ENCODE data around the gene CRYGA. TPM values are rescaled to one million over a fixed set of nuclear protein-coding genes. Genes with fewer than 3 reads are reported as not detected.
"Not testable (repeated sequence)": the region's sequence is repeated elsewhere in the genome, so short reads cannot be mapped to it uniquely, and the experiment has no call there.

The CRYGA gene
- total and polyA plus RNA-seq, 2 donors (not counting 1 experiment from before 2014, with no cell fraction given): not detected

DNA sequence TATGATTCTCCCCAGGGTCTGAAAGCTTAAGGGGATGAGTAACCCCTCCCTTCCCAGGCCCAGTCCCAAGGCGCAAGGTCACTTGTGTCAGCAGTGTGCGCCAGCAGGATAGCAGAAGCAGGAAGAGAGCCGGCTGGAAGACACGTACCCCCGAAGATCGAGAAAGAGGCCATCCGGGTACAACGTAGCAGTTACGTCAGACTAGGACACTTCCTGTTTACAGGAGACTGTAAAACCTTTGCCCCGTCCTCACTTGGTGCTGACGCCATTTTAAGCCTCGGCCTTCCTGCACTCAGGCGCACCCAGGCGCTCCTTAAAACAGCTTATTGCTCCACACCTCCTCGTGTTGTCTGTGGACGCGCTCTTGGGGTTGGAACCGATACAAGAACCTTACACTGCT, 23.9 kb downstream of the CRYGA start:
- 92% methylated on average over 18 of the region's 18 CpGs for WGBS (ENCODE audit: insufficient coverage)

GRCh38 chr2:208138334-208138733, 25.1 kb downstream of the CRYGA start:
- H3K9ac ChIP-seq (ENCODE audit: low read length); H3K9me3 Mint-ChIP-seq (ENCODE audit: insufficient read depth); H3K4me3 Mint-ChIP-seq; H2AFZ ChIP-seq (ENCODE audit: insufficient read depth, low read depth, low read length, poor library complexity, severe bottlenecking); H3K4me1 ChIP-seq (ENCODE audit: control insufficient read depth in 2 of 2, insufficient read depth in 2 of 2, low read length in 2 of 2); ATAC-seq (ENCODE audit: low read depth); H3K27me3 Mint-ChIP-seq; H3K36me3 ChIP-seq (replicated peaks in 1 of 2; ENCODE audit: control extremely low read depth in 1 of 2, control insufficient read depth in 1 of 2, extremely low read depth in 1 of 2, insufficient read depth in 2 of 2, low read length in 1 of 2); POLR2A ChIA-PET; H3K4me2 ChIP-seq (replicated peaks; ENCODE audit: low read depth, low read length, poor library complexity, severe bottlenecking); H3K79me2 ChIP-seq (ENCODE audit: control insufficient read depth, insufficient read depth, low read length); H3K27ac ChIP-seq (ENCODE audit: low read length in 2 of 2); H3K27me3 ChIP-seq (replicated peaks in 1 of 4; ENCODE audit: control extremely low read depth in 1 of 4, control insufficient read depth in 3 of 4, insufficient read depth in 4 of 4, low read length in 3 of 4); H3K27ac Mint-ChIP-seq; H4K20me1 ChIP-seq (ENCODE audit: control insufficient read depth, insufficient read depth, low read length, poor library complexity, severe bottlenecking); DNase-seq; H3K4me3 ChIP-seq (ENCODE audit: control extremely low read depth in 1 of 5, extremely low read depth in 1 of 5, insufficient read depth in 1 of 5, low read depth in 2 of 5, low read length in 4 of 5); H3K4me1 Mint-ChIP-seq; CTCF ChIA-PET; intact Hi-C loops (cut with micrococcal nuclease): not testable (repeated sequence)
- peaks cover 0 to 14% (median 0%) of the 10 kb centered on the region in 3 donors for H3K9me3 ChIP-seq (ENCODE audit: control extremely low read depth in 1 of 3, control insufficient read depth in 2 of 3, insufficient read depth in 1 of 3, low read length in 2 of 3)
- 100% methylated on average over 1 of the region's 7 CpGs for WGBS (ENCODE audit: insufficient coverage)

More for the DNA sequence above, 23.9 kb downstream of the CRYGA start:
- no peaks in the 10 kb centered on the region for H3K4me1 ChIP-seq (ENCODE audit: control insufficient read depth in 2 of 2, insufficient read depth in 2 of 2, low read length in 2 of 2)
- no peak overlapping the region for H3K27ac ChIP-seq (ENCODE audit: low read length in 2 of 2)
- TF ChIP-seq EZH2 (IDR thresholded peaks at IDR 0.05; ENCODE audit: borderline replicate concordance, insufficient read depth, low read depth, low read length, poor library complexity, severe bottlenecking) (no peak), CTCF (IDR thresholded peaks at IDR 0.05) (no peak)
- H3K36me3 ChIP-seq (replicated peaks in 1 of 2; ENCODE audit: control extremely low read depth in 1 of 2, control insufficient read depth in 1 of 2, extremely low read depth in 1 of 2, insufficient read depth in 2 of 2, low read length in 1 of 2): no peaks in the 10 kb centered on the region
- peaks cover 0 to 14% (median 0%) of the 10 kb centered on the region in 3 donors for H3K9me3 ChIP-seq (ENCODE audit: control extremely low read depth in 1 of 3, control insufficient read depth in 2 of 3, insufficient read depth in 1 of 3, low read length in 2 of 3)
- H3K4me3 ChIP-seq (ENCODE audit: control extremely low read depth in 1 of 5, extremely low read depth in 1 of 5, insufficient read depth in 1 of 5, low read depth in 2 of 5, low read length in 4 of 5): no peak overlapping the region
- intact Hi-C loops (cut with micrococcal nuclease): no loop called here
- H3K79me2 ChIP-seq (ENCODE audit: control insufficient read depth, insufficient read depth, low read length): no peaks in the 10 kb centered on the region
- Mint-ChIP-seq H3K27ac (no peak overlapping the region), H3K9me3 (ENCODE audit: insufficient read depth) (peaks cover 7% of the 10 kb centered on the region), H3K4me1 (no peaks in the 10 kb centered on the region), H3K27me3 (no peaks in the 10 kb centered on the region), H3K4me3 (no peak overlapping the region)
- no peak for DNase-seq
- CTCF ChIA-PET: no interaction called here
- no peaks in the 10 kb centered on the region for H3K27me3 ChIP-seq (replicated peaks in 1 of 4; ENCODE audit: control extremely low read depth in 1 of 4, control insufficient read depth in 3 of 4, insufficient read depth in 4 of 4, low read length in 3 of 4)
- no peak overlapping the region for H3K4me2 ChIP-seq (replicated peaks; ENCODE audit: low read depth, low read length, poor library complexity, severe bottlenecking)
- no peak overlapping the region for H2AFZ ChIP-seq (ENCODE audit: insufficient read depth, low read depth, low read length, poor library complexity, severe bottlenecking)
- POLR2A ChIA-PET: no interaction called here
- no peak for ATAC-seq (ENCODE audit: low read depth)
- no peaks in the 10 kb centered on the region for H4K20me1 ChIP-seq (ENCODE audit: control insufficient read depth, insufficient read depth, low read length, poor library complexity, severe bottlenecking)
- H3K9ac ChIP-seq (ENCODE audit: low read length): no peak overlapping the region

Data from B cell (primary cell).